Epithelial cell of proximal tubule (primary cell): Measurements from ENCODE around the gene CACNA2D2. TPM values are rescaled to one million over a fixed set of nuclear protein-coding genes. Genes with fewer than 3 reads are reported as not detected.

Experiments used
- DNase-seq: peaks from one replicate; pipeline ENCODE4 v3.0.0-alpha.2; 2011; ENCODE audit warnings: low read depth
- H3K4me3 ChIP-seq: 2 replicates; pipeline ENCODE4 v1.5.1; 2011; ENCODE audit warnings: low read depth, mild to moderate bottlenecking, low read length
- total RNA-seq: library from RNA; depleted of rRNA; stranded (reverse); fragments of >200 nt; gene quantifications from 2 replicates; pipeline ENCODE4 v1.2.3, GENCODE V29; 2015
- TF ChIP-seq, protein P1 (sequence below): conservative IDR thresholded peaks from 2 replicates; pipeline ENCODE4 v1.5.1; 2012; ENCODE audit warnings: low read depth, mild to moderate bottlenecking, low read length

The CACNA2D2 gene
- total RNA-seq, 1 donor from 2014 or later, result not detected

DNA sequence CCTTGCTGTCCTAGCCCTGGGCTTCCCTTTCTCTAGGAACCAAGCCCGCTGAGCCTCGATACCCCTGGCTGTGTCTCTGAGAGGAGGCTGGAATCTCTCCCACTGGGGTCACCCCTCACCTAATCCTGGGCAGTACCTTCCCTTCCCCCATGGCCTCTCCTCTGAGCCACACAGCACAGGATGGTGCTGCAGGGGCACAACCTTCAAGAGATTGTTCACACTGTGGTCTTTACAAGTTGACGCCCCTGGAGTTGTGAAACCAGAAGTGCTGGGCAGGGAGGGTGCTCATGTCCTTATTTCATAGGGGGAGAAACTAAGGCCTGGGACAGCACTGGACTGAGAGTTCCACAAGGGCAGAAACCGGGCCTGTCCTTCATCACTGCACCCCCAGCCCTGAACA, 73.2 kb downstream of the CACNA2D2 start:
- TF ChIP-seq, protein P1, sequence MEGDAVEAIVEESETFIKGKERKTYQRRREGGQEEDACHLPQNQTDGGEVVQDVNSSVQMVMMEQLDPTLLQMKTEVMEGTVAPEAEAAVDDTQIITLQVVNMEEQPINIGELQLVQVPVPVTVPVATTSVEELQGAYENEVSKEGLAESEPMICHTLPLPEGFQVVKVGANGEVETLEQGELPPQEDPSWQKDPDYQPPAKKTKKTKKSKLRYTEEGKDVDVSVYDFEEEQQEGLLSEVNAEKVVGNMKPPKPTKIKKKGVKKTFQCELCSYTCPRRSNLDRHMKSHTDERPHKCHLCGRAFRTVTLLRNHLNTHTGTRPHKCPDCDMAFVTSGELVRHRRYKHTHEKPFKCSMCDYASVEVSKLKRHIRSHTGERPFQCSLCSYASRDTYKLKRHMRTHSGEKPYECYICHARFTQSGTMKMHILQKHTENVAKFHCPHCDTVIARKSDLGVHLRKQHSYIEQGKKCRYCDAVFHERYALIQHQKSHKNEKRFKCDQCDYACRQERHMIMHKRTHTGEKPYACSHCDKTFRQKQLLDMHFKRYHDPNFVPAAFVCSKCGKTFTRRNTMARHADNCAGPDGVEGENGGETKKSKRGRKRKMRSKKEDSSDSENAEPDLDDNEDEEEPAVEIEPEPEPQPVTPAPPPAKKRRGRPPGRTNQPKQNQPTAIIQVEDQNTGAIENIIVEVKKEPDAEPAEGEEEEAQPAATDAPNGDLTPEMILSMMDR, result no peak
- DNase-seq, result no peak
- H3K4me3 ChIP-seq, result no peak overlapping the region

DNA sequence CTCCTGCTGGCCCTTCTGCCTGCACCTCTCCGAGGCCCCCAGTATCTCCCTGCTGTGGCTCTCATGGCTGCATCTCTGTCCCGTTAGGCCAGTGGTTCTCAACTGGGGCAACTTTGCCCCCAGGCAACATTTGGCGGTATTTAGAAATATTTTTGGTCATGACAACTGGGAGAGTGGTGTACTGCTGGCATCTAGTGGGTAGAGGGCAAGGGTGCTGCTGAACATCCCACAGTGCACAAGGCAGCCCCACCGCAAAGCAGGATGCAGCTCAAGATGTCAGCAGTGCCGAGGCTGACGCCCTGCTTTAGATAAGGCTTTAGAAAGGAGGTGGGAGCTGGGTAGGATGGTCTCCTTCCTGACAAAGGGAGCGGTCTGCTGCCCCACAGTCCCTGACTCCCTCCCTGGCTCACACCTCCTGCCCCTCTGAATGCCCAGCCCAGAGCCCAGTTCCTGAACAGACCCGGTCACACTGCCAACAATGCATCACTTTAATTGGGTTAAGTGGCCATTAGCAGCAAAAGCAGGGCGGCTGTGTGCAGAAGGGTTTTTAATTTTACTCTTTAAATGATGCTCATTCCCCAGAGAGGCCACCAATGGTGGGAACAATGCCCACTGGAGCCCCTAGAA, 75.3 kb downstream of the CACNA2D2 start:
- no peak overlapping the region for H3K4me3 ChIP-seq
- TF ChIP-seq, protein P1, result peak; percentile 26
- no peak for DNase-seq

DNA sequence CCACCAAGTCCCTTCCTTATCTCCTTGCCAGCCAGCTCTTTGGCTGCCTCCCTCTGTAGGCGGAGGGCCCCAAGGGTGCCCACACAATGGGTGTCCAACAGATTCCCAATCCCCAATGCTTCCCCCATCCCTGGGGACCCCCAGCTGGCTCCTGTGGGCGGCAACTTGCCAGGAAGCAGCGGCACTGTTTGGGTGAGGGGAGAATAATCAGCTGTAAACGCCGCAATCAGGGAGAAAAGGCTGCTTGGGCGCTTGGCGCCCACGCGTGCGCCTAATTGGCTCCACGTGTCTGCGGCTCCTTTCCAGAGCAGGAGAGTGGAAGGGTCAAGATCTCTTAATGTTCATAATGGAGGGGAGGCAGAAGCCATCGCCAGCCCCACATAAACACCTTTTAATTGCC, 76.2 kb downstream of the CACNA2D2 start:
- TF ChIP-seq, protein P1, result no peak
- H3K4me3 ChIP-seq, result no peak overlapping the region
- DNase-seq, result no peak

DNA sequence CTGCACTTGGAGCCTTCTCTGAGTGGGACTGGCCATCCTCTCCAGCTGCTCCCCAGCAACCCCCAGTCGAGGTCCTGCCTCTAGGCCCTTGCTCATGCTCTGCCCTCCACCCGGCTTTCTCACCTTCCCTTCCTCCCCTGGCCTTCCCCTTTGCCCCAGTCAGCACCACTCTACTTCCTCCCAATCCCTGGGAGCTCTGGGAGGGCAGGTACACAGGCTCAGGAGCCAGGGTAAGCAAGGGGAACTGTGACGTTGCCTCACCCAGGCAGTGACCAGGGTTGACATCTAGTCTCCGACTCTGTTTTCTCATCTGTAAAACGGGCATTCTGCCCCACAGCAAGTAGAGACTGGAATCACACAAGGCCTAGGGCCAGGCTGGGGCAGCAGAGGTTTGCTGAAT, 77.5 kb downstream of the CACNA2D2 start:
- H3K4me3 ChIP-seq, result no peak overlapping the region
- no peak for DNase-seq
- TF ChIP-seq, protein P1, result no peak

DNA sequence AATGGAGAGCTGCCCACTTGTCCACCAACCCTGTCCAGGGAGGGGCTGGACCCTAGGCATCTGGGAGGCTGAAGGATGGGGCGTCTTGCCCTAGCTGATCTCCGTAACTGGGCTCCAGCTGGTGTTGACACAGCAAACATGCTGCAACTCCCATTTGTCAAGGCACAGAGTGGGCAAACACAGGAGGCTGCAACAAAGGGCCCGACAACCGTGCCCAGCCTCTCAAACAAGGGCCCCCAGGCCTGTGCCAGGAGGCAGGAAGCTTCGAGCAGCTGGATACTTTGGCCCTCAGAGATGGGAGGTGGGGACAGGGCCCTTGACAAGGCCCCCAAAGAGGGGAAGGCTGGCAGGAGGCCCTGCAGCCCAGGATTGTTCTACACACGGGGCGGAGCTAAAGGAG, 79.9 kb downstream of the CACNA2D2 start:
- no peak for DNase-seq
- no peak overlapping the region for H3K4me3 ChIP-seq
- TF ChIP-seq, protein P1, result no peak

DNA sequence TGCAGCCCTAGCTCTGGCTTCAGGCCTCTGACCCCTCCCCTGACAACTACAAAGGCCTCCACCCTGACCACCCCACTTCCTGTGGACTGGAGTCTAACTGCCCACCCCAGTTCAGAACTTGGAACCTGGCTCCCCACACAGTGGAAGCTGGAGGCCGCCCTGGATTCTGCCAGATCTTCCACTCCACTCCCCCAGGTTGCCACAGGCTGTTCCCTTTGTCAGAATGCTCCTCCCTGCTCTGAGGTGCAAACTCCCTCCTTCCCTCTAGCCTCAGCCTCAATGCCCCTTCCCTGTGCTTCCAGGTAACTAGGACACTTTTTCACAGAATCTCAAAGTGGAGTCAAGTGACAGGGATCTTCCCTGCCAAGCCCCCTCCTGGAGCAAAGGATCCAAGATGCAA, 81.3 kb downstream of the CACNA2D2 start:
- TF ChIP-seq, protein P1, result no peak
- DNase-seq, result no peak

DNA sequence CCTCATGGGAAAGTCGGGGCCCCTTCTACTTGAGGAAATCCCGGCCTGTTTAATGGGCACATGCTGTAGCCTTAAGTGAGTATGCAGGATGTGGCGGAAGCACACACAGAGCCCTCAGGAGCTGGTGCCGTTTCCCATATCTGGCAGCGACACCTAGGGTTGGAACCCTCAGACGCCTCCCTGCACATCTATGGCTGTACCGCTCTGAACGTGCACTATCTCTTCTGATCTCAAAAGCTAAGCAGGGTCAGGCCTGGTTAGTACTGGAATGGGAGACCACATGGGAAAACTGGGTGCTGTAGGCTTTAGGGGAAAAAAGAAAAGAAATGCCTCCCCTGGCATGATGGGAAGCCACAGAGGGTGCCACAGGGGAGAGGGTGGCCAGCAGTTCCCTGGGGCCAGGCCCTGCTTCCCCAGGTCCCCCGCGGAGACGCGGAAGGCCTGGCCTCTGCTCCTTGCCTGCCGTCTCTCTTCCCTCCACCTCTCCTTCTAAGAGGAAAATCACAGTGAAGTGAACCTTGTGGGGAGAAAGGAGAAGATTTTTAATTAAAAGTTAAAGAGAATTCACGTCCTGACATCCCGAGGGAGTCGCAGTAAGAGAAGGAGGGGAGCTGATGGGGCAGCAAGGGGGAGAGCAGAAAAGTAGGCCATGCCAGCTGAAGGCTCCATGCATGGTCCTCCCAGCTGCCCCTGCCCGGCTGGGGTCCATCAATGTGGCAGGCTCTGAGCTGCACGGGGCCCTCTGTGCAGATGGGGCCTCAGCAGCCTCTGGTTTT, 83.7 kb downstream of the CACNA2D2 start:
- TF ChIP-seq, protein P1, result no peak
- H3K4me3 ChIP-seq, result no peak overlapping the region
- no peak for DNase-seq

More for the DNA sequence above, 81.3 kb downstream of the CACNA2D2 start:
- no peak overlapping the region for H3K4me3 ChIP-seq
